MM.1S (cell line): Measurements from ENCODE around the gene DEFB108B.
"Not testable (repeated sequence)": the region's sequence is repeated elsewhere in the genome, so short reads cannot be mapped to it uniquely, and the experiment has no call there.

Source experiments
- CTCF ChIP-seq: fragments of 300-600 bp; sonication (generic); IDR thresholded peaks from 2 replicates; pipeline ENCODE4 v1.5.1; 2016; ENCODE audit warnings: antibody characterized with exemption, low read length, mixed read lengths
- EZH2 ChIP-seq: fragments of 300-600 bp; sonication (generic); optimal IDR thresholded peaks from 2 replicates; pipeline ENCODE3; 2017; ENCODE audit warnings: low read depth, mild to moderate bottlenecking, antibody characterized with exemption, low read length, mixed read lengths
- EZH2phosphoT487 ChIP-seq: fragments of 300-600 bp; sonication (generic); IDR thresholded peaks from 2 replicates; pipeline ENCODE4 v1.6.1; 2018; ENCODE audit warnings: antibody characterized with exemption, low read length

DNA sequence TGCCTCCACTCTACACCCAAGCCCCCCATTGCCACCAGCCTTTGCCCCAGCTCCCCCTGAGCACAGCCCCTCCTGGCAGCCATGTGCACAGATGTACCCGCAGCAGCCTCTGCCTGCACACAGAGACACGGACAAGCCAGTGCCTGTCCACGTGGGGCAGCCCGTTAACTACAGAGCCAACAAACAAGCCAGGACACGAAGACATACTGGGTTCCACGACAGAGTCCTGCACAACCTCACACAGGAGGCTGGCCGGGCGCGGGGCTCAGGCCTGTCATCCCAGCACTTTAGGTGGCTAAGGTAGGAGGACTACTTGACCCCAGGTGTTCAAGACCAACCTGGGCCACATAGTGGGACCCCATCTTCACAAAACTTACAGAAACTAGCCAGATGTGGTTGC lies 36.2 kb upstream of the DEFB108B start:
- TF ChIP-seq EZH2, CTCF, EZH2phosphoT487: not testable (repeated sequence)
